Upper lobe of right lung (tissue), 1 donor: Measurements from ENCODE around the gene ANK2. TPM values are rescaled to one million over a fixed set of nuclear protein-coding genes. Genes with fewer than 3 reads are reported as not detected.
"Not testable (repeated sequence)": the region's sequence is repeated elsewhere in the genome, so short reads cannot be mapped to it uniquely, and the experiment has no call there.

Experiments
- ATAC-seq: fragments of 200-7000 bp; cut with Tn5 transposase; one replicate; pipeline ENCODE4 v1.9.1; 2020; ENCODE audit warnings: mild to moderate bottlenecking, moderate library complexity
- DNase-seq: peaks from one replicate; pipeline ENCODE4 v3.0.0-alpha.2; 2020
- H3K27ac ChIP-seq: fragments of 200-600 bp; one replicate; pipeline ENCODE4 v1.8.0; 2022
- H3K27me3 ChIP-seq: fragments of 200-600 bp; one replicate; pipeline ENCODE4 v1.8.0; 2022; ENCODE audit warnings: mild to moderate bottlenecking
- H3K36me3 ChIP-seq: fragments of 200-600 bp; one replicate; pipeline ENCODE4 v1.8.0; 2022
- H3K4me1 ChIP-seq: fragments of 200-600 bp; one replicate; pipeline ENCODE4 v1.8.0; 2022
- H3K4me3 ChIP-seq: fragments of 200-600 bp; one replicate; pipeline ENCODE4 v1.8.0; 2022; ENCODE audit warnings: mild to moderate bottlenecking
- H3K9me3 ChIP-seq: fragments of 200-600 bp; one replicate; pipeline ENCODE4 v1.8.0; 2022
- intact Hi-C: fragments of 100-400 bp; cut with DNase I; formaldehyde crosslinking; loops from one replicate; pipeline ENCODE4 v1.11.0; 2022
- total RNA-seq: library from RNA; stranded (reverse); fragmentation: NEBNext Ultra II Directional; extraction: Animal tissue kit (Norgen Biotek cat#: 25700); gene quantifications from one replicate; pipeline ENCODE4 v1.2.1, GENCODE V29; 2021
- TF ChIP-seq, protein P1 (sequence below): fragments of 200-600 bp; IDR thresholded peaks from one replicate; pipeline ENCODE4 v1.8.0; 2022; ENCODE audit warnings: antibody characterized with exemption
- donor health status: DM: no; HTN: yes; CAD: no; lungs with severe emphysema.

ANK2 gene
- total RNA-seq, 1 donor from 2014 or later, result 12.0 TPM

DNA sequence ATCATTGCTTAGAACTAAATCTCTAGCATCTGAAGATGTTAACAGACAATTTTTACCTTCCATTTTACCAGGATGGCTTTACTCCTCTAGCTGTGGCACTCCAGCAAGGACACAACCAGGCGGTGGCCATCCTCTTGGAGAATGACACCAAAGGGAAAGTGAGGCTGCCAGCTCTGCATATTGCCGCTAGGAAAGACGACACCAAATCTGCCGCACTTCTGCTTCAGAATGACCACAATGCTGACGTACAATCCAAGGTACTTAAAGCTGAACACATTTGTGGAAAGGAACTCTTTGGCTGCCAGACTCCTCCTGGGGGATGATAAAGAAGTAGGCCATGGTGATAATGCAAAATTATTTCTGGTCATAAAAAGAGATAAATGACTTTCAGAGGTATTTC lies 187.5 kb downstream of the ANK2 start:
- Histone ChIP-seq H3K27me3 (no peaks in the 10 kb centered on the region), H3K4me3 (no peak overlapping the region), H3K36me3 (no peaks in the 10 kb centered on the region), H3K27ac (no peak overlapping the region), H3K9me3 (no peaks in the 10 kb centered on the region), H3K4me1 (no peaks in the 10 kb centered on the region)
- ATAC-seq, result no peak
- no peak for DNase-seq
- intact Hi-C loops, result no loop called here
- TF ChIP-seq, protein P1, sequence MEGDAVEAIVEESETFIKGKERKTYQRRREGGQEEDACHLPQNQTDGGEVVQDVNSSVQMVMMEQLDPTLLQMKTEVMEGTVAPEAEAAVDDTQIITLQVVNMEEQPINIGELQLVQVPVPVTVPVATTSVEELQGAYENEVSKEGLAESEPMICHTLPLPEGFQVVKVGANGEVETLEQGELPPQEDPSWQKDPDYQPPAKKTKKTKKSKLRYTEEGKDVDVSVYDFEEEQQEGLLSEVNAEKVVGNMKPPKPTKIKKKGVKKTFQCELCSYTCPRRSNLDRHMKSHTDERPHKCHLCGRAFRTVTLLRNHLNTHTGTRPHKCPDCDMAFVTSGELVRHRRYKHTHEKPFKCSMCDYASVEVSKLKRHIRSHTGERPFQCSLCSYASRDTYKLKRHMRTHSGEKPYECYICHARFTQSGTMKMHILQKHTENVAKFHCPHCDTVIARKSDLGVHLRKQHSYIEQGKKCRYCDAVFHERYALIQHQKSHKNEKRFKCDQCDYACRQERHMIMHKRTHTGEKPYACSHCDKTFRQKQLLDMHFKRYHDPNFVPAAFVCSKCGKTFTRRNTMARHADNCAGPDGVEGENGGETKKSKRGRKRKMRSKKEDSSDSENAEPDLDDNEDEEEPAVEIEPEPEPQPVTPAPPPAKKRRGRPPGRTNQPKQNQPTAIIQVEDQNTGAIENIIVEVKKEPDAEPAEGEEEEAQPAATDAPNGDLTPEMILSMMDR, result no peak

DNA sequence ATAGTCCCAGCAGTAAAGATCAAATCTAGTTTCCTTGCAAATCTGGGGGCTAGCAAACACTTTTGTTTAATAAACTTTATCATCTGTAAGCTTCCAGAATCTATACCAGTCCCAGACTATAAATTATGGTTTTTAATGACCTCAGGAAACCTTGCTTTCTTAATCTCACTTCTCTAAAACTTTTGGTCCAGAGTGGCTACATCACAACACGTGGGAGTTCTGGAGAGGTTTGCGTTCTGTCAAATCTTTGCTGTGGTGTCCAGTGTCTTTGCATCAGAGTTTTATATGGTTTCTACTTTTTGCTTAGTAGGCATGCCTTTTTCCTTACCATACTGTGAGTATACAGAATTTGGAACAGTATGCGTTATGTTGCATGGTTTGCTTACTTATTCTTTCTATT lies 193.9 kb downstream of the ANK2 start:
- Histone ChIP-seq H3K27me3 (no peaks in the 10 kb centered on the region), H3K4me1 (no peaks in the 10 kb centered on the region), H3K4me3 (no peak overlapping the region), H3K27ac (no peak overlapping the region), H3K36me3 (no peaks in the 10 kb centered on the region), H3K9me3 (no peaks in the 10 kb centered on the region)
- DNase-seq (no peak), ATAC-seq (no peak)
- intact Hi-C loops, result no loop called here
- TF ChIP-seq, protein P1, result no peak

- H3K4me1 ChIP-seq, H3K27me3 ChIP-seq, H3K27ac ChIP-seq, H3K9me3 ChIP-seq, DNase-seq, intact Hi-C loops, H3K4me3 ChIP-seq, ATAC-seq, H3K36me3 ChIP-seq: not testable (repeated sequence)
Measured at GRCh38 chr4:113244747-113245146, 195.3 kb downstream of the ANK2 start.

DNA sequence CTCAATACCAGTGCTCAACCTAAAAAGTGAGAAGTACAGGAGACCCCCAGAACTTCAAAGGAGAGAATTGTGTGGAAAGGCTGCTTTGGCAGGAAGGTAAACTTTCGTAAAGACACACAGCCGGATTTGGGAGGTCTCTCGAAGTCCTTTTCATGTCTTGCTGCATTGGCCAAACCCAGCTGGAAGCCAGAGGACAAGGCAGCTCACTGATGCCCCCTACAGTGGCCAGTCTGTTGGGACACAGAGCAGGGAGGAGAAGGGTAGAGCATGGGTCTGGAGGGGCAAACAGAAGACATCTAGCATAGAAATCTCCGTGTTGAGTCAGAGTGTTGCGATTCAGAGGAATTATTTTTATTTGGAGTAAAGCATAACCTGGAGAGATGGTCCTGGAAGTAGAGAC lies 198.9 kb downstream of the ANK2 start:
- intact Hi-C loops, result no loop called here
- no peaks in the 10 kb centered on the region for H3K4me1 ChIP-seq
- ATAC-seq (peak; percentile 41), DNase-seq (no peak)
- no peaks in the 10 kb centered on the region for H3K27me3 ChIP-seq
- TF ChIP-seq, protein P1, result no peak
- no peaks in the 10 kb centered on the region for H3K36me3 ChIP-seq
- no peak overlapping the region for H3K4me3 ChIP-seq
- no peak overlapping the region for H3K27ac ChIP-seq
- H3K9me3 ChIP-seq, result no peaks in the 10 kb centered on the region

- ATAC-seq (no peak), DNase-seq (no peak)
- H3K27ac ChIP-seq, result no peak overlapping the region
- H3K9me3 ChIP-seq, result no peaks in the 10 kb centered on the region
- H3K4me3 ChIP-seq, result no peak overlapping the region
- no peaks in the 10 kb centered on the region for H3K27me3 ChIP-seq
- no peaks in the 10 kb centered on the region for H3K4me1 ChIP-seq
- TF ChIP-seq, protein P1, result no peak
- H3K36me3 ChIP-seq, result no peaks in the 10 kb centered on the region
- intact Hi-C loops, result no loop called here
Measured at GRCh38 chr4:113255628-113256027, 206.2 kb downstream of the ANK2 start.

DNA sequence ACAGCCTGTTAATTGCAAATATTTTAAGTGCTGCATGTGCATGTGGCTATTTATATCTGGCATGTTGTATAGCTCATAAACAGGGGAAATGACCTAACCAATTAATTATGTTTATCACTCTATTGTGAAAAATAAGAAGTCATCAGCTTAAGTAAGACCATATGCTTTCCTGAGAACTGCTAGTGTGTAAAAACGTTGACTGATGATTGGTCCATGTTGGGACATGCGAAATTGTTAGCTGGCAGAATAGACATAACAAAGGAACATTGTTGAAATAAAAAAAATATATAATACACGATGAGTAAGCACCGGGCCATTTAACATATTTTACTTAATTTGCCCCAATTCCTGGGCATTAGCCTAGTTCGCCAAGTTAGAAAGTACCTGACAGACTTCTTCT lies 207.5 kb downstream of the ANK2 start:
- DNase-seq (no peak), ATAC-seq (no peak)
- H3K27ac ChIP-seq, result no peak overlapping the region
- no peak overlapping the region for H3K4me3 ChIP-seq
- no peaks in the 10 kb centered on the region for H3K36me3 ChIP-seq
- intact Hi-C loops, result no loop called here
- TF ChIP-seq, protein P1, result no peak
- no peaks in the 10 kb centered on the region for H3K9me3 ChIP-seq
- H3K4me1 ChIP-seq, result no peaks in the 10 kb centered on the region
- H3K27me3 ChIP-seq, result no peaks in the 10 kb centered on the region
